Lung (tissue), 12 donors: ENCODE data around the gene KIF26A. TPM values are rescaled to one million over a fixed set of nuclear protein-coding genes. Genes with fewer than 3 reads are reported as not detected.

Experiments used
- ATAC-seq: fragments of 200-7000 bp; cut with Tn5 transposase; one replicate; pipeline ENCODE4 v1.9.1; 2020; ENCODE audit warnings: moderate number of reproducible peaks; ENCODE audit not compliant: insufficient read depth, low FRiP score
- DNase-seq, 3 donors: peaks; one replicate each; pipeline ENCODE4 v3.0.0-alpha.2; 2013 to 2017
- H3K27ac ChIP-seq, 2 donors: one replicate each; pipeline ENCODE4 v1.5.1; 2013; ENCODE audit warnings: mild to moderate bottlenecking in 2 of 2, moderate library complexity in 2 of 2, control low read depth in 1 of 2, inconsistent platforms in 1 of 2, low read depth in 1 of 2, low read length in 1 of 2
- H3K27me3 ChIP-seq, 3 donors: one replicate each; pipeline ENCODE4 v1.5.1; 2013; ENCODE audit warnings: low read length in 2 of 3; ENCODE audit not compliant: control insufficient read depth in 3 of 3, insufficient read depth in 3 of 3
- H3K36me3 ChIP-seq, 4 donors: one replicate each; pipeline ENCODE4 v1.5.1; 2013; ENCODE audit warnings: low read length in 4 of 4, mild to moderate bottlenecking in 1 of 4, moderate library complexity in 1 of 4; ENCODE audit not compliant: control insufficient read depth in 4 of 4, insufficient read depth in 4 of 4
- H3K4me1 ChIP-seq, 5 donors: one replicate each; pipeline ENCODE4 v1.5.1; 2013; ENCODE audit warnings: low read length in 5 of 5, mild to moderate bottlenecking in 2 of 5, moderate library complexity in 1 of 5; ENCODE audit not compliant: control insufficient read depth in 5 of 5, insufficient read depth in 5 of 5
- H3K4me3 ChIP-seq: one replicate; pipeline ENCODE4 v1.5.1; 2013; ENCODE audit warnings: mild to moderate bottlenecking, control low read depth, moderate library complexity
- H3K9ac ChIP-seq, 2 donors: one replicate each; pipeline ENCODE4 v1.5.1; 2013; ENCODE audit warnings: low read length in 2 of 2, control low read depth in 1 of 2; ENCODE audit not compliant: insufficient read depth in 1 of 2
- H3K9me3 ChIP-seq, 4 donors: one replicate each; pipeline ENCODE4 v1.5.1; 2013; ENCODE audit warnings: low read length in 3 of 4, mild to moderate bottlenecking in 1 of 4, moderate library complexity in 1 of 4; ENCODE audit not compliant: control insufficient read depth in 4 of 4, insufficient read depth in 3 of 4
- WGBS, 2 donors: extraction: QIAGEN DNeasy Blood & Tissue Kit; methylation state at CpG; one replicate each; pipeline ENCODE4 v1.1.7; 2013; 5-methylcytosine and 5-hydroxymethylcytosine counted together
- polyA plus RNA-seq, 2 donors: library from polyadenylated mRNA; stranded (reverse); fragments of 200-250 nt; gene quantifications; one replicate each; pipeline ENCODE4 v1.2.1, GENCODE V29; 2013
- total RNA-seq, 2 donors: library from RNA; depleted of rRNA in 1 of 2; stranded (reverse); fragments of >200 nt in 1 of 2; gene quantifications; one replicate each; pipeline ENCODE4 v1.2.1, GENCODE V29; 2014 to 2021
- TF ChIP-seq, protein P1 (sequence below): IDR thresholded peaks from 2 replicates; pipeline ENCODE4 v1.5.1; 2012; ENCODE audit warnings: mild to moderate bottlenecking; ENCODE audit errors: control extremely low read depth, extremely low read depth
- donor health status: control.
- donor health status: control.
- donor health status: Bipolar disorder and iron deficiency.
- donor health status: healthy.
- donor health status: DM: yes; HTN: yes; CAD: no.

The KIF26A gene
- total and polyA plus RNA-seq, 4 donors = 2.4 to 11.4 (median 4.5) TPM

DNA sequence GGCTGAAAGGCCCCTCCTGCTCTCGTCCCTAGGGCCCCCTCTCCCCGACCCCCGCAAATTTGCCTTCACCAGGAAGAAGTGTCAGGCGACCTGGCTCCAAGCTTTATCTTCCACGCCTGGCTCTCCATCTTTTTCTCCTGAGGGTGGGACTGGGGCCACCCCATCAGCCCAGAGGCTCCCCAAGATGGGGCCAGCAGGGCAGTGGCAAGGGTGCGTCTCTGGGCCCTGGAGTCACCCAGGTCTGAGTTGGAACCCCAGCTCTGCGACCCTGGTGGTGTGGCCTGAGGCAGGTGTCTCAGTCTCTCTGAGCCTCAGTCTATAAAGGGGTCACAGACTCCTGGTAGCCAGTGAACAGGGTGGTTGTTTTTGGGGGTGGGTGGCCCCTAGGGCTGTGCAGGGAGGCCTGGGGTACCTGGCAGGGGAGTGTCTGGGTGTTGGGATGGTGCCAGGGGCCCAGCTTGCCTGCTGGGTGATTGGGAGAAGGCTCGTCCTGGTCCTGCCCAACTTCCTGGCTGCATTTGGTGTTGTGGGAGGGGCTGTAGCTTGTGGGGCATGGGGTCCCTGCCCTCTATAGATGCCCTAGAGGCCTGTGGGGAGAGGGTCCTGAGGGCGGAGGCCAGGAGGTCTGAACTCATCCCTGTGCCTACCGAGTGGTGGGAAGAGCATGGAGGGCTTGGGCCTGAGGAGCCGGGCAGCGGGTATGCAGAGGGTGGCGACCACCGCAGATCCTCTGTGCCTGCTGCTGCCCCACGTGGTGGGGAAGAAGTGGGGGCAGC lies 7.6 kb downstream of the KIF26A start:
- H3K36me3 ChIP-seq = peaks cover 0 to 10% (median 0%) of the 10 kb centered on the region in 4 donors
- peaks cover 0 to 42% (median 11%) of the 10 kb centered on the region in 5 donors for H3K4me1 ChIP-seq
- no peak overlapping the region for H3K4me3 ChIP-seq
- no peaks in the 10 kb centered on the region for H3K9me3 ChIP-seq
- no peak for ATAC-seq
- DNase-seq = peak in 1 of 3 donors; percentile 5
- H3K27me3 ChIP-seq = no peaks in the 10 kb centered on the region
- WGBS, 2 donors = 82 to 86% methylated on average over 15 of the region's 15 CpGs
- TF ChIP-seq, protein P1, sequence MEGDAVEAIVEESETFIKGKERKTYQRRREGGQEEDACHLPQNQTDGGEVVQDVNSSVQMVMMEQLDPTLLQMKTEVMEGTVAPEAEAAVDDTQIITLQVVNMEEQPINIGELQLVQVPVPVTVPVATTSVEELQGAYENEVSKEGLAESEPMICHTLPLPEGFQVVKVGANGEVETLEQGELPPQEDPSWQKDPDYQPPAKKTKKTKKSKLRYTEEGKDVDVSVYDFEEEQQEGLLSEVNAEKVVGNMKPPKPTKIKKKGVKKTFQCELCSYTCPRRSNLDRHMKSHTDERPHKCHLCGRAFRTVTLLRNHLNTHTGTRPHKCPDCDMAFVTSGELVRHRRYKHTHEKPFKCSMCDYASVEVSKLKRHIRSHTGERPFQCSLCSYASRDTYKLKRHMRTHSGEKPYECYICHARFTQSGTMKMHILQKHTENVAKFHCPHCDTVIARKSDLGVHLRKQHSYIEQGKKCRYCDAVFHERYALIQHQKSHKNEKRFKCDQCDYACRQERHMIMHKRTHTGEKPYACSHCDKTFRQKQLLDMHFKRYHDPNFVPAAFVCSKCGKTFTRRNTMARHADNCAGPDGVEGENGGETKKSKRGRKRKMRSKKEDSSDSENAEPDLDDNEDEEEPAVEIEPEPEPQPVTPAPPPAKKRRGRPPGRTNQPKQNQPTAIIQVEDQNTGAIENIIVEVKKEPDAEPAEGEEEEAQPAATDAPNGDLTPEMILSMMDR = no peak
- no peak overlapping the region for H3K27ac ChIP-seq
- H3K9ac ChIP-seq = no peak overlapping the region

DNA sequence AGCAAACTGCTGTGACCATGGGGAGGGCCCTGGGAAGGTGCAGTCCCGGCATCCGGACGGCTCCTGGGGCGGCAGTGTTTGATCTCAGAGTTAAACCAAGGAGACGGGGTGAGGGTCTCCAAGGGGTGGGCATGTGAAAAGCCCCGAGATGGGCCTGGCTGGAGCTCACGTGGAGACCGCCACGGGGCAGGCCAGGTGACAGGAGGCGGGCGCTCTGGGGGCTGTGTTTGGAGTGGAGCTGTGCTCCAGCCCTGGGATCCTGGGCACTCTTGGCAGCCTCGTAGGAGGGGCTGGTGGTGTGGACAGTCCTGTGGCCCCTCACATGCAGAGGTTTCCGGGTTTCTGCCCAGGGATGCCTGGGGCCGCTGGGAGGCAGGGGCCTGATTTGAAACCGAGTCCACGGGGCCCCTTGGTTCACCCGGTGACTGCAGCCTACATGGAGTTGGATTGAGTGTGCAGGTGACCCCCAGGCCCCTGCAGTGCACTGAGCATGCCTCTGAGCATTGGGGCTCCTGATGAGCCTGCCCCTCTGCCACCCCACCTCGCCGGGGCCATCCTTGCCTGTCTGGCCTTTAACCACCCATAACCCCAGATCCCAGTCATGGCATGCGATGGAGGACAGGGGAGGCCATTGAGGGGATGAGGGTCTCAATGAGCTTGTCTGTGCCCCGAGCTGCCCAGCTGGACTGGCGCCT lies 8.4 kb downstream of the KIF26A start:
- H3K27me3 ChIP-seq = no peaks in the 10 kb centered on the region
- TF ChIP-seq, protein P1 = no peak
- no peak for ATAC-seq

DNA sequence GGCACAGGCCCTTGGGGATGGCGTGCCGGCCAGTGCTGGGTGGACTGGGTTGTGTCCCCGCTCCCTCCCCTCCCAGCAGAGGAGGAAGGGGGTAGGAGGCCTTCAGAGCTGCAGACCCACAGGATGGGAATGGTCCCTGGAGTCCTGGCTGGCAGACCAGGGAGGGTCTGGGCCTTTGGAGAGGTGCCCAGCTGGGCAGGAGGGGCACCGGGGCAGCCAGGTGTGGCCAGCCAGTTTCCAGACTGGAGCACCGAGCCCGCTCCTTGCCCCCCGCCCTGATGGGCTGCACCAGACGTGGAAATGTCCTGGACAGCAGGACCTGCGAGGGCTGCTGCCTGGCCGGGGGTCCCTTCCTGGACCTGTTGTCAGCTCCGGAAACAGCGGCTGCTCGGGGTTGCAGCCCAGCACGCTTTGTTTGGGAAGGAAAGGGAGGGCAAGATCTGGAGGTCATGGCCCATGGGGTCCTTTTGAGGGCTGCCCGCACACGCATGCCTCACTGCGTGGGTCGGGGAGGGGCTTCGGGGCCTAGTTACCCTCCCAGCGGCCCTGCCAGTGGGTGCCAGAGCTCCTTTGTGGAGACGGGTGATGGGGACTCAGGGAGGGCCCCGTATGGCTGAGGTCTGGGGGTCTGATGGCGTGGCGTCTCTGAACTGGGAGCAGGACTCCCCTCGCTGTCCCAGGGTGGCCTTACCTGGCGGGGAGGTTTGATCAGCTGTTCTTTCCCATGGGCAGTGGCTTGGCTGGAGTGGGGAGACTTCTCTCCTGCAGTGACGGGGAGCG lies 9.1 kb downstream of the KIF26A start:
- peaks cover 0 to 4% (median 0%) of the 10 kb centered on the region in 4 donors for H3K36me3 ChIP-seq
- H3K27me3 ChIP-seq = no peaks in the 10 kb centered on the region
- H3K9me3 ChIP-seq = no peaks in the 10 kb centered on the region
- 78 to 84% methylated on average over 28 of the region's 28 CpGs for WGBS, 2 donors
- DNase-seq = peak in 1 of 3 donors; percentile 42
- no peak overlapping the region for H3K27ac ChIP-seq
- peaks cover 0 to 42% (median 11%) of the 10 kb centered on the region in 5 donors for H3K4me1 ChIP-seq
- ATAC-seq = no peak
- no peak overlapping the region for H3K9ac ChIP-seq
- no peak overlapping the region for H3K4me3 ChIP-seq
- TF ChIP-seq, protein P1 = no peak

More for the DNA sequence above, 8.4 kb downstream of the KIF26A start:
- 92 to 93% methylated on average over 20 to 22 of the region's 22 CpGs for WGBS, 2 donors
- peak in 1 of 3 donors; percentile 6 for DNase-seq
- Histone ChIP-seq H3K4me1 (peaks cover 0 to 42% (median 11%) of the 10 kb centered on the region in 5 donors), H3K27ac (no peak overlapping the region), H3K4me3 (no peak overlapping the region), H3K36me3 (peaks cover 0 to 8% (median 0%) of the 10 kb centered on the region in 4 donors), H3K9me3 (no peaks in the 10 kb centered on the region), H3K9ac (no peak overlapping the region)
